Measurements from ENCODE around the gene LSM12. TPM values are rescaled to one million over a fixed set of nuclear protein-coding genes. Genes with fewer than 3 reads are reported as not detected.

Gene LSM12
- total RNA-seq, 1 experiment from 2014 or later: 128 TPM

DNA sequence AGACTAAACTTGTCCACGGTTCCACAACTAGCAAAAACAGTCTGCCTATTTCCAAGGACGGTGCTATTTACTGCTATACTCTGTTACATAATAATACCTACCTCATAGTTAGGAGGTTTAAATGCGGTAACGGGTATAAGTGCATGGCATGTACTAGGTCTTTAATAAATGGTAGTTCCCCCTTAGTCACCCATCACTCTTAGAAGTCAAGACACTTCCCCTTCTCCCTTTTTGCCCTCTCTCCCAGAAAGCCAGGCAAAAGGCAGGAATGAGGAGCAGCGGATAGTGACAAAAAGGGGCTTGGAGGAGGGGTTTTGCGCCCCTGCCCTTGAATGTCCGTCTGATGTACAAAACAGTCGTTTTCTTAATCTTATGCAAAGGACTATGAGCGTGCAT is 1.1 kb upstream of the LSM12 start:
- TF ChIP-seq, protein P1, sequence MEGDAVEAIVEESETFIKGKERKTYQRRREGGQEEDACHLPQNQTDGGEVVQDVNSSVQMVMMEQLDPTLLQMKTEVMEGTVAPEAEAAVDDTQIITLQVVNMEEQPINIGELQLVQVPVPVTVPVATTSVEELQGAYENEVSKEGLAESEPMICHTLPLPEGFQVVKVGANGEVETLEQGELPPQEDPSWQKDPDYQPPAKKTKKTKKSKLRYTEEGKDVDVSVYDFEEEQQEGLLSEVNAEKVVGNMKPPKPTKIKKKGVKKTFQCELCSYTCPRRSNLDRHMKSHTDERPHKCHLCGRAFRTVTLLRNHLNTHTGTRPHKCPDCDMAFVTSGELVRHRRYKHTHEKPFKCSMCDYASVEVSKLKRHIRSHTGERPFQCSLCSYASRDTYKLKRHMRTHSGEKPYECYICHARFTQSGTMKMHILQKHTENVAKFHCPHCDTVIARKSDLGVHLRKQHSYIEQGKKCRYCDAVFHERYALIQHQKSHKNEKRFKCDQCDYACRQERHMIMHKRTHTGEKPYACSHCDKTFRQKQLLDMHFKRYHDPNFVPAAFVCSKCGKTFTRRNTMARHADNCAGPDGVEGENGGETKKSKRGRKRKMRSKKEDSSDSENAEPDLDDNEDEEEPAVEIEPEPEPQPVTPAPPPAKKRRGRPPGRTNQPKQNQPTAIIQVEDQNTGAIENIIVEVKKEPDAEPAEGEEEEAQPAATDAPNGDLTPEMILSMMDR (conservative IDR thresholded peaks at IDR 0.05): no peak
- H3K79me2 ChIP-seq (ENCODE audit: insufficient read depth, low read length): peaks cover 20% of the 10 kb centered on the region
- peak overlapping the region; percentile 17 for H2AFZ ChIP-seq (ENCODE audit: low read length)
- no peak overlapping the region for H4K8ac ChIP-seq (replicated peaks; ENCODE audit: insufficient read length, low read depth, low read length)
- H3K4me1 Mint-ChIP-seq: peaks cover 32 to 40% of the 10 kb centered on the region in 2 experiments
- 0 out of 2 replicates have a peak, but pooled peaks cover 2% of the 10 kb centered on the region for H3K4me1 ChIP-seq (ENCODE audit: insufficient read depth, low read length)
- no peaks in the 10 kb centered on the region for H3K27me3 Mint-ChIP-seq (ENCODE audit: low read depth)
- no peak for DNase-seq
- H2AK5ac ChIP-seq (ENCODE audit: insufficient read length, low read length): no peak overlapping the region
- H3K9ac ChIP-seq (ENCODE audit: extremely low read depth, insufficient read length, low read length): no peak overlapping the region
- no peak overlapping the region for H2BK120ac ChIP-seq (ENCODE audit: low read depth, low read length, poor library complexity, severe bottlenecking)
- H3K27ac Mint-ChIP-seq: peak overlapping the region in 1 of 3 experiments; percentile 99; a peak in 2 of 7 replicates
- no peak overlapping the region for H3K4me2 ChIP-seq (ENCODE audit: insufficient read depth, insufficient read length, low read length)
- H3K79me1 ChIP-seq (ENCODE audit: insufficient read depth, low read depth, low read length, poor library complexity, severe bottlenecking): peaks cover 6% of the 10 kb centered on the region
- no peak overlapping the region for H4K91ac ChIP-seq (ENCODE audit: insufficient read length, low read depth, low read length)
- H2BK20ac ChIP-seq (ENCODE audit: low read depth, low read length, poor library complexity, severe bottlenecking): no peak overlapping the region
- H2BK12ac ChIP-seq (ENCODE audit: insufficient read length, low read depth, low read length): no peak overlapping the region
- H2BK5ac ChIP-seq (ENCODE audit: insufficient read length, low read length): no peak overlapping the region
- no peak overlapping the region for H4K5ac ChIP-seq (ENCODE audit: insufficient read length, low read depth, low read length)
- H3K18ac ChIP-seq (ENCODE audit: insufficient read length, low read depth, low read length): no peak overlapping the region
- peak overlapping the region in 1 of 2 experiments; percentile 99; a peak in 2 of 5 replicates for H3K4me3 Mint-ChIP-seq
- H3K27ac ChIP-seq (ENCODE audit: insufficient read length, low read depth, low read length): no peak overlapping the region
- H3K14ac ChIP-seq (ENCODE audit: insufficient read depth, low read length): no peak overlapping the region
- H3K9me3 Mint-ChIP-seq: no peaks in the 10 kb centered on the region; a peak in 1 of 5 replicates
- H3K36me3 Mint-ChIP-seq (ENCODE audit: insufficient read depth in 1 of 3, low read depth in 3 of 3): peaks cover 14 to 23% (median 22%) of the 10 kb centered on the region in 3 experiments
- no peak overlapping the region for H3K4ac ChIP-seq (ENCODE audit: low read depth, low read length)
- H3K56ac ChIP-seq (ENCODE audit: insufficient read length, low read depth, low read length): no peak overlapping the region
- H2BK15ac ChIP-seq (ENCODE audit: low read depth, low read length): no peak overlapping the region
- peaks cover 12% of the 10 kb centered on the region for H3K23me2 ChIP-seq (ENCODE audit: insufficient read length, low read depth, low read length, poor library complexity, severe bottlenecking)
- H3T11ph ChIP-seq (ENCODE audit: low read length): no peak overlapping the region
- H3K9me3 ChIP-seq (ENCODE audit: control insufficient read depth, low read depth, low read length): no peaks in the 10 kb centered on the region
- H4K20me1 ChIP-seq (ENCODE audit: control insufficient read depth, insufficient read depth, insufficient read length): no peaks in the 10 kb centered on the region
- WGBS (ENCODE audit: extremely low coverage, insufficient read length, low lambda C conversion rate): no CpG with 5 or more reads among the region's 9 CpGs
- H3K23ac ChIP-seq (ENCODE audit: insufficient read length, low read depth, low read length): no peak overlapping the region
- no peaks in the 10 kb centered on the region for H3K27me3 ChIP-seq (ENCODE audit: insufficient read depth, low read length)

Data from H9 (cell line).